GM19372 (cell line): Measurements from ENCODE around the gene TSPAN15.
"Not testable (repeated sequence)": the region's sequence is repeated elsewhere in the genome, so short reads cannot be mapped to it uniquely, and the experiment has no call there.

Source experiments
- ATAC-seq: cut with Tn5 transposase; IDR thresholded peaks from one replicate; pipeline ENCODE4 v1.9.1; 2021; ENCODE audit warnings: mild to moderate bottlenecking, low read depth, moderate library complexity; ENCODE audit not compliant: unreplicated experiment

Gene TSPAN15

DNA sequence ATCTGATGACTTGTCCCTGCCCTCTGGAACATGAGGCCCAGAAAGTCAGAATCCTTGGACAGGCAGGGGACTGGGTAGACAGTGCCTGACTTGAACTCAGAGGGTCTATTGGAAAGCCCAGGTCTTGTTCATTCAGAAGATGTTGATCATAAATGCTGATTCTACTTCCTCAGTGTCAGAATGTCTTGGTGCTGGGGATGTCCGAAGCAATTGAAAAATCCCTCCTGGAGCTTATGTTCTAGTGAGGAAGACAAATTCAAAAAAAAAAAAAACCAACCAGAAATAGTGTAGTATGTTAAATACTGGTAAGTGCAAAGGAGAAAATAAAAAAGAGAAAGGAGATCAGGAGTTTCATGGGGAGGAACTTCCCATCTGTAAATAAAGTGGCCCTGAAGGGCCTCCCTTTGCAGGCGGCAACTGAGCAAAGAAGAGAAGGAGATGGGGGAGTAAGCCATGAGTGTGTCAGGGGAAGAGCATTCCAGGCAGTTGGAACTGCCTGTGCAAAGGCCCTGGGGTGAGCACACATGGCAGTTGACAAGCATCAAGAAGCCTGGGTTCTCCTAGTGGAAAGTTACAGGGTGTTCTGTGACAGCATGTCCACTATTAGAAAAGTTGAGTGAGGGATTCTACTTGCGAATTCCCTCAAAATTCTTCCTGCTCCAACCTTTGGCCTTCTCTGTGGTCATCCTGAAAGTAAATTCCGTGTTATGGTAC lies 30.7 kb downstream of the TSPAN15 start:
- ATAC-seq: no peak

DNA sequence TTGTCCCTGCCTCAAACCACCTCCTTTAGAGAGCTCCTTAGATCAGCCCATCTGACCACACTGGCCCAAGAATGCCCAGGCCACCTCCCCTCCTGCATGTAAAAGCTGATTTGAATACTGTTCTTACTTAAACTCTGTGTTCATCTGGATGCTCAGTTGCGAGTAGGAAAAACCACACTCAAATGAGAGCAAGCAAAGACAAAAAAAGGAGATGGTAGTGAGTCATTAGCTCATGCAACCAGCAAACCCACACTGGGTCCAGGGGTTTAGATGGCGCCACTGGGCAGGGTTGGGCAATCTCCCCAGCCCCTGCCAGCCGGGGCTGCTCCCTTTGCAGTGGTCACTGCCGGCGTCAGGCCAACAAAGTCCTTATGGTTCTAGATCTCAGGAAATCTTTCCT lies 32.7 kb downstream of the TSPAN15 start:
- no peak for ATAC-seq

DNA sequence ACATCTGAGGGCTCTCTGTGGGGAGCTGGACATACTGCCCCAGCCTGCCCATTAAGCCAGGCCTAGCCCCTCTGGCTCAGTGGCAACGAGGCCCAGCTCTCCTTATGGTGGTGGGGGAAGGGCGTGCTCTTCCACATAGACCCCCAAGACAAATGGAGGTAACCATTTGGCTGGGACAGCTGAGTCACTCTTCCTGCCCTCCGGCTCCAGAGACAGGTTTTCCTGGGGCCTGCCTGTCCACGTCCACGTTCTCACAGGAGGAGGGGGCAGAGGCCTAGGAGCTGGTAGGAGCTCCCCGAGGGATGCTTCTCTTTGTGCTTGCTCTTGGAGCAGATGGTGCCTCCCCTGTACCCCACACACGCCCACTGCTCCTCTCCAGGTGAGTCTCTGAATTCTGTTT lies 33.5 kb downstream of the TSPAN15 start:
- ATAC-seq: no peak

DNA sequence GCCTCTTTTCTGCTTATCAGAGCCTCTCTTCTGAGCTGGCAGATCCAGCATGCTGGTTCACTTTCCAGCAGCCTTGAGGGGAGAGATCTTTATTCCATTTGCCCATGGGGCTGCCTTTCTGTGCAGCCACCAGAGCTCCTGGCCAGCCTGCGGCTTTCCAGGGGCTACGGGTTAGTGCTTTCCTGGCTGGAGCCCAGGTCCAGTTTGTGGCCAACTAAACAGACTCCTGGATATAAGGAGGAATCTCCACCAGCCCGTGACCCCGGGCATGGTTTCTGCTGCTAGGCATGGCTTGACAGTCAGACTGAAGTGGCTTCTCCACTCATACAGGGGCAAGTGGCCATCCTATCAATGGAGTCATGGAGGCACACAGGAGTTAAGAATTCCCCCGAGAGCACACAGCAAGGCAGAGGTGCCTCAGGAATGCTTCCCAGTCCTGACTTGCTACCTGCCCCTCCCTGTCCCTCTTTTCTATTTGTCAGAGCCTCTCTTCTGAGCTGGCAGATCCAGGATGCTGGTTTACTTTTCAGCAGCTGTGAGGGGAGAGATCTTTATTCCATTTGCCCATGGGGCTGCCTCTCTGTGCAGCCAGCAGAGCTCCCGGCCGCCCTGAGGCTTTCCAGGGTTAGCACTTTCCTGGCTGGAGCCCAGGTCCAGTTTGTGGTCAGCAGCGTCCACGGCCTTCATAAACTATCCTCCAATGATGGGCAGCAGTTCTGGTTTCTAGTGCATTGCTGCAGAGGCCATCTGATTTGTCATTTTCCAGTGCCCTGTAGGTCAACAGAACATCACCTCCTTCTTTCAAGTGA lies 35.9 kb downstream of the TSPAN15 start:
- ATAC-seq: no peak

DNA sequence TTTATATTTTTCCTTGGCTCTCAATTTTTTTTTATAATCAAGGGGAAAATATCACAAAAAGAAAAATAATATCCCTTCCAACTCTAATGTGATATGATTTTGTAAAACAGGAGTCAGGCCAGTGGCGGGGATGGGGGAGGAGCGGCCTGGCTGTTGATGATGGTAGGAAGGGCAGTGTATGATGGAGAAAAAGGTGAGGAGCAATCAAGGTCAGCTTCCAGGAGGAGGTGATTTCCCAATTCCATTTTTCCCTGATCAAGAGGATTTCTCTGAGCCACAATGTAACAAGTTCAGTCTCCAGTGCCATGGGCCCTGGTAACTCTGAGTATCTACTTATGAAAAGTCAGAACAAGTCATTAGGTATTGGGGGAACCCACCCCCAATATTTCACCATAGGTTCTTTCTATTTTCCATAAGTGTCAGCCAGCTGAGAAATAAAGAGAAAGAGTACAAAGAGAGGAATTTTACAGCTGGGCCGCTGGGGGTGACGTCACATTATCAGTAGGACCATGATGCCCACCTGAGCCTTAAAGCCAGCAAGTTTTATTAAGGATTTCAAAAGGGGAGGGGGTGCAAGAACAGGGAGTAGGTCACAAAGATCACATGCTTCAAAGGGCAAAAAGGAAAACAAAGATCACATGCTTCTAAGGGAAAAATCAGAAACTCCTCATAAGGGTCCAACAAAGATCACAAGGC lies 37.0 kb downstream of the TSPAN15 start:
- ATAC-seq: not testable (repeated sequence)

DNA sequence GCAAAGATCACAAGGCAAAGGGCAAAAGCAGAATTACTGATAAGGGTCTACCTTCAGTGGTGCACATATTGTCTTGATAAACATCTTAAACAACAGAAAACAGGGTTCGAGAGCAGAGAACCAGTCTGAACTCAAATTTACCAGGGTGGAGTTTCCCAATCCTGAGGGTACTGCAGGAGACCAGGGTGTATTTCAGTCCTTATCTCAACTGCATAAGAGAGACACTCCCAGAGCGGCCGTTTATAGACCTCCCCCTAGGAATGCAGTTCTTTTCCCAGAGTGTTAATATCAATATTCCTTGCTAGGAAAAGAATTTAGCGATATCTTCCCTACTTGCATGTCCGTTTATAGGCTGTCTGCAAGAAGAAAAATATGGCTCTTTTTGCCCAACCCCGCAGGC lies 37.6 kb downstream of the TSPAN15 start:
- ATAC-seq: not testable (repeated sequence)

DNA sequence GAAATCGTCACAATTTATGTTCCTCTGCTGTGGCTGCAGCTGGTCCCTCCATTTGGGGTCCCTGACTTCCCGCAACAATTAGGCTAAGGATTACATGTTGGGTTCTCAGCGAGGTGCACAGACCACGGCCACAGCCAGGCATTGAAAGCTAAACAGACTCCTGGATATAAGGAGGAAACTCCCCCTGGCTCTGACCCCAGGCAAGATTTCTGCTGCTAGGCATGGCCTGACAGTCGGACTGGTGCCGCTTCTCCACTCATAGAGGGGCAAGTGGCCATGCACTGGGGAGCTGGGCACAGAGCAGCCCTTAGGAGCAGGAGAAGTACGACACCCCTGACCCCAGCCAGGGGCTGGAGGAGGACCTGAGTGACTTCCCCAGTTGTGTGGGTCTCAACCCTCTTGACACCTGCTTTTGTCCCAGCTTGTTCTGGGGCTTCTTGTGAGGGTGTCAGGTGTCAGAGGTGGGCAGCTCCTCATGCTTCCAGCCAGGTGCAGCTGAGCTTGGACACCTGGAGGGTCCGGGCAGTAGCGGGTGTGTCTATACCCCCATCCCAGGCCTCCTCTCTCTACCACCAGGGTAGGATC lies 38.3 kb downstream of the TSPAN15 start:
- no peak for ATAC-seq

DNA sequence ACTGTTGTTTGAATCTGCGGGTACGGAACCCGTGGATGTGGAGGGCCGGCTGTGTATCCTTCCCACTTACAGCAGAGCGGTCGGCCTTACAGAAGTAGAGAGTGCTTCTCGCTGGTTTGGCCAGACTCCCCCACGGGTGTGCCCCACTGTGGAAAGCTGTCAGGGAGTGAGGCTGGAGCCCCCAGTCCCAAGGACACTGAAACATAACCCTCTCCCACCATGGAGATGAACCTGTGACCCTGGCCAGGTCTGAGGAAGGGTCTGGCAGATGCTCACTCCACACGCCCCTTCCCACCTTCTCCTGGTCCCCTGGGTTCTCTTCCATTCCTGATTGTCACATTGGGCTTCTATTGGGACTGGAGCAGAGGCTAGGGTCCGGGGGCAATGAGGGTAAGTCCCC lies 39.6 kb downstream of the TSPAN15 start:
- ATAC-seq: no peak

DNA sequence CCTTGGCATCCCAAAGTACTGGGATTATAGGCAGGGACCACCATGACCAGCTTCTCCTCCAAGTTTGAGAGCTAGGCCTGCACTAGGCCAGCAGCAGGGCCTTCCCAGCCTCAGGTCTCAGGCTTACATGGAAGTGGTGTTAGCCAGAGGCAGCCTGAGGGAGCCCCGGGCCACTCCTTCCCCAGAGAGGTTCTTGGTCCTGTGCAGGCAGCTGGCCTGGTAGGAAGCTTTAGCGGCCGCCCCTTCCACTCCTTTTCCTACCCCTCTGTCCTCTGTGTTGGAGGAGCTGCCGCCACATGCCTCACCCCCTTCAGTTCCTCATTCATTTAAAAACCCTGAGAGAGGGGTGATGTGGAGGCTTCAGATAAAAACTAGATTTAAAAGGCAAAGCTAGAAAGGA lies 40.3 kb downstream of the TSPAN15 start:
- ATAC-seq: no peak

DNA sequence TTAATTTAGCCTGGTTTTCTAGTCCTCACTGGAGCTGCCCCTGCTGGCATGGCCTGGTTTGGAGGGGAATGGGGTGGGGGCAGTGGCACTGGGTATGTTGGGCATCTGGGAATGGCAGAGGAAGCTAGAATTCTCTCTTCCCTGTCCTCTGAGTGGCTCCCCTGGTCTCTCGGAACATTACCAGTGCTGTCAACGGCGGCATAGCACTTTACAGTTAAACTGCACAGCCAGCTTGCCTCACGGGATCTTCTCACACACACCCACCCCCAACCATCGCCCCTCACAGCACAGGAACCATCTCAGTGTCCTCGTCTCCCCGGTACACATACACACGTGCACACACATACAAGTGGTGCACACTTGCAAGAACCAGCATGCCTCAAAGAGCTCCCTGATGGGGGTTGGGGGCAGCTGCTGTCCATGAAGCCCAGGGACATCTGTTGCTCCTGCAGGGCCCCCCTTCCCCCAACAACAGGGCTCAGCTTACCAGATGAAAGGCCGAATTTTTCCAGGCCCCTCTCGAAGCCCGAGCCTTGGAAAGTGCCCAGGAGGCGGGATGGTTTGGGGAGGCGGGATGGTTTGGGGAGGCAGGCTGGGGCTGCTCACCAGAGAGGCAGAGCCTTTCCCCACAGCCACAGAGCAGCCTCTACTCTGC lies 41.0 kb downstream of the TSPAN15 start:
- ATAC-seq: no peak

DNA sequence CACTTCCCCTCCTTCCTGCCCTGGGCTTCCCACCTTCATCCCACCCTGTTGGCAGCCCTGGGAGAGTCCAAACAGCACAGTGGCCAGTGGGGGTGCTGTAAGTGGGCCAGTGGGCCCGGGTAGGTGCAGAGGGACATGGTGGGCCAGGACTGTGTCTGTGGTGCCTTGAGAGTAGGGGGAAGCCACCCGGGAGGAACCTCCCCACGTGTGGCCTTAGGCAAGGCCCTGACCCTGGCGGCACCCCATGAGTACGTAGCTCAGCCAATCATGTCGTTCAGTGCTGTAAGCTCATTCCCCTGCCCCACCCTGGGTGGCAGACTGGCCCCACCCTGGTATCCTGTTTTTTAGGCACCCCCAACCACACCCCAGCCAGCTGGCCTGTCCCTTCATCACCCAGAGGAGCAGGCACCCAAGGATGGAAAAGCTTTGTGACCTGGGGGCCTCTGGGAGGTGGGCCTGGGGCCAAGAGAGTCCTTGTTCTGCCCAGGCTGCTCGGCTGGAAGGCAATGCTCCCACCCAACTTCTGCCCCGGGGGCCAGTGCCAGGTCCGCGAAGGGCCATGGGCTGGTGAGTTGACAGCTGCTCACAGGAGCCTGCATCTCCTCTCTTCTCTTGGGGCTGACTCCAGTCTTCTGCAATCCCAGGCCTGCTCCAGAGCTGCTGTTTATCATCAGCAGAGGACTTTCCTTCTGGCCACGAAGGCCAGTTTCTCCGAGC lies 41.6 kb downstream of the TSPAN15 start:
- no peak for ATAC-seq

DNA sequence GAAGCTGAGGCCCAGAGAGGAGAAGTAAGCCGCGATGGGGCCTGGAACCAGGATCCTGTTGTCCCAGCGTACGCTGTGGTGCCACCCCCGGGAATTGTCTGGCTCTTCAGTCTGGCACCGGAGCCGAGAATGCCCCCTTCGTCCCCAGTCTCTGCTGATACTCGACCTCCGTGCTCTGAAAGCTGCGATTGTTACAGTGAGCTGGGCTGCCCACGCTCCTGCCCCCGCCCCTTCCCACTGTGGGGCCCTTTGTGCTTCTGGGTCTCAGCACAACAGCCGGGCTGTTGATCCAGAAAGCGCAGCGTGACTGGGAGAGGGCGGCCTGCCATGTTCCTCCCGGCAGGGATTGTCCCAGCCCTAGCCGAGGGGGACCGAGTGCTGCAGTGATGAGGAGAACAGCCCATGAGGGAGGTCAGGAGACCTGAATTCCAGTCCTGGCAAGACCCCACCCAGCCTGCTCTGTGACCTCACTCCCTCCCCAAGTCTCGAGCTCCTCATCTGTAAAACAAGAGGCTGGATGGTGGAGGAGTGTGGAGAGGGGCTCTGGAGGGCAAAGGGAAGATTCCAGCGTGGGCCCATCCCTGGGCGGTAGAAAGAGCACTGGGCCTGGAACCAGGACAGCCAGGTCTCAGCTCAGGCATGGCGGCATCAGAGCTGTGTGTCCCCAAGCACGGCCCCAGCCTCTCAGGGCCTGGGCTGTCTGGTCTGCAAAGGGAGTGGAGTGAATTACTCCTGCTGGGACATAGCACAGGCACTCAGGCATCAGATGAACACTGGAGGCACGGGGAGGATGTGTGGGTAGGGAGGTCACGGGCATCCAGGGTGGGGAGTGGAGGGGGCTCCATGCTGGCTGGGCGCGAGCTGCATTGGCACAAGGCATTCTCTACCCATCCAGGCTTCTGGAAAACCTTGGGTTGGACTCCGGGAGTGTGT lies 43.6 kb downstream of the TSPAN15 start:
- no peak for ATAC-seq

DNA sequence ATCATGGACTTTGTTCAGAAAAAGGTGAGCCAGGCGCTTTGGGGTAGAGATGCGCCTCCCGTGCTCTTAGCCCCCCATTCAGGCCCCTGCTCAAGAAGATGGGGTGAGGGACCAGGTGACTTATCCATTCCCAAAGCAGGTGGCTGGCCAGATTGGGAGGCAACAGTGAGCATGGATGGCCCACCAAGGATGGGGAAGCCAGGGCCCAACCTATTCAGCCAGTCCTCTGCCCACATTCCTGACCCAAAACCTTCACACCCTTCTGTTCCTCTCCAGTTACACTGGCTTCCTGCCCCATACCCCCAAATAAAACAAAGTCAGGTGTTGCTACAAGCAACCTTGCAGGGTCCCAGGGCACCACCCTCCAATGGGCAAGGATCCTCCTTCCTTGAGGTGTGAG lies 44.4 kb downstream of the TSPAN15 start:
- no peak for ATAC-seq

DNA sequence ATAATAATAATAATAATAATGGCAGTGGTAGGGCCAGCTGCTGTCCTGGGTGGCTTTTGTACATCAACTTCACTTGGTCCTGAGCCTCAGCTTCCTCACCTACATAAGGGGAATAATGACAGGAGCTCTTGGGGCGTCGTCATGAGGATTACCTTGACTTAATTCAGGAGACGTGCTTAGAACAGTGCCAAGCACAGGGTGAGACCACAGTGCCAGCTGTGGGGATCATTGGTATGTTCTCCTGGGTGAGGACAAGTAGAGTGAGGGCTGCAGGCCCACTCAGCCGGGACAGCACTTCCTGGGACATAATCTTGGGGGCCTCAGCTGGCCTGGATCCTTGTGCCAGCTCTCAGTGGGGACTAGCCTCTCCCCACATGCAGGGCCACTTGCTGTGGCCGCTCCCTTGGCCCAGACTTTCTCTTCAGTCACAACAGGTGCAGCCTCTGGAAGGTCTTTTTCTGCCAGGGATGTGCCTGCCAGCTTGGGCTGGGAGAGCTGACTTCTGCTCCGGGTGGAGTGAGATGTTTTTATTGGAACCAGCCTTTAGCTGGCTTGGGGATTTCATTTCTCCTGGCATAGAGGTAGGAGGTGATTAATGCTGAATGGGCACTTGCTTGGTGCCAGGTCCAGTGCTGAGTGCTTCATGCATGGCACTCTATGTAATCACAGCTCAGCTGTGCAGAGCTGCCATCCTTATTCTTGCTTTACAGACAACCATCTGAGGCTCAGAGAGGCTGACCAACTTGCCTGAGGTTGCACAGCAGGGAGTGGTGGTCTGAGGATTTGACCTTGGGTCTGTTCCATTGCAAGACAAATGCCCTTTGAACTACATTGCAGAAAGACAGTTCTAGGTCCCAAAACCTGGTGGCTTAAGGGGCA lies 45.3 kb downstream of the TSPAN15 start:
- ATAC-seq: no peak

DNA sequence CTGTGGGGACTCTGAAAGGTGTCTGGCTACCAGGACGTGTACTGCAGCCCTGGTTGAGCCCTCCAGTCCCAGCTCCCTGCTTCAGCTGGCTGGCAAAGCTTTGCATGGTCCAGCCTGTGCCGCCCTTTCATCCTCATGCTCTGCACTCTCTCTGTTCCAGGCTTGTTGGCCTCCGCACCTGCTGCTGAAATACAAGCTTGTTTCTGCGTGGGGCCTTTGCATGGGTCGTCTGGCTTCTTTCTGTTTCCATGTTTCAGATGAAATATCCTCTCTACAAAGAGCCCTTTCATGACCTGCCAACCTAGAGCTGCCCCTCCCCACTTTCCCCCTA lies 45.9 kb downstream of the TSPAN15 start:
- no peak for ATAC-seq

DNA sequence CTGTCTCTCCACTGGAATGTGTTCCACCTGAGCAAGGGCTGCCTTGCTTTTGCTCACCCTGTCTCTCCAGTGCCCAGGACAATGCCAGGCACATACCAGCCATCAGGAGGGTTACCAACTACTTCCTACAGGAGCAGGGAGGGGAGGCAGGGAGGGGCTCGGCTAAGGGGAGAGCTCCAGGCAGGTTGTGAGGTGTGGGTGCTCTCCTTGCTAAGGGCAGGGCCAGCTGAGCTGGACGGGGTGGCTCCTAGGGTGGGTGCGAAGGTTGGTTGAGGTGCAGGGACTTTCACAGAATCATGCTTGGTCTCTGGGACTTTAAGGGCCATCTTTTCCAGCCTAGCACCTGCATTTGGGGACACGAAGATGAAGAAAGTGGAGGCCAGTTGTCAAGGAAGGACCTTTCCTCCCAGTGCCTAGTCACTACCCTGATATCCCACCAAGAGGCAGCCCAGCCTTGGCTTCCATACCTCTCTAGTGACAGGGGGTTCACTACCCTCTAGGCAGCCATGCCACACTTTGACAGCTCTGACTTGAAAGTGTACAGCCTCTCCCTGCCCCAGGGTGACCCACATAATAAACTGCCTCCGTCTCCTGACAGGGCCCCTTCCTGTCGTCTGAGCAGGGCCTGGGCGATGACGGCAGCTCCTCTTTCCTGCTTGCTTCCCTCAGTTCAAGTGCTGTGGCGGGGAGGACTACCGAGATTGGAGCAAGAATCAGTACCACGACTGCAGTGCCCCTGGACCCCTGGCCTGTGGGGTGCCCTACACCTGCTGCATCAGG lies 46.5 kb downstream of the TSPAN15 start:
- no peak for ATAC-seq

DNA sequence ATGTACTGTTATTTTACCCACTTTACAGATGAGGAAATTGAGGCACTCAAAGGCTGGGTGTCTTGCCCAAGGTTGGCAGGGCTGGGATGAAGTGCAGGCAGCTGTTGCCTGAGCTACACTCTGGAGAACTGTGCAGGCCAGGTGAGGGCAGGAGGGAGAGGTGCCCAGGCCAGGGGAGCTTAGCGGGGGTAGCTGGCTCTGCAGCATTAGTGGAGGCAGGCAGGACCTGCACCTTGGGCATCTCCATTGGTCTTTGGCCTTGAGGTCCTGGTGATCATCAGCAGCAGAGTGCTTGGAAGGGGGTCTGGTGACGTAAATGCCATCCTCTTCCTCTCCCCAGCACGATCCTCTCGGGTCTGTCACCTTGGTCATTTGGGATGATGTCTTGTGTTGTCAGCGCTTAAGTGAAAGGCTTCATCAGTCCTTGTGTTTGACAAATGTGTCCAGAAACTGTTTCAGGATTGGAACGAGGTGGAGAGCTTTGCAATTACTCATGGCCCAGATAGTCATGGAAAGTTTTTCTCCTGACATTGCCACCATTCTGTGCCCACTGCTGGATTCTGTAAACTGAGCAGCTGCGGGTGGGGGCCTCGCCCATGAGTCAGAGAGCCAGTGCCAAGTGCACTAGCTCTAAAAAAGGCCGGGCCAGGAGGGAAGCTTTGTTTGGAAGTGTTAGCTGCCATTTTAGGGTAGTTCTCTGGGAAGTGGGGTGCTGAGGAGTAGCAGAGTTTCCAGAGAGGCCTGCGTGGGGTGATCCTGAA lies 47.6 kb downstream of the TSPAN15 start:
- ATAC-seq: no peak
